SK-N-MC (cell line): ENCODE results near the gene LRMDA.

ENCODE experiments used
- DNase-seq: peaks from one replicate; pipeline ENCODE4 v3.0.0-alpha.2; 2011; ENCODE audit warnings: low read depth, low spot score
- H3K27ac ChIP-seq: fragments of 200-600 bp; sonication (generic); 2 replicates; pipeline ENCODE4 v1.5.1; 2016; ENCODE audit warnings: mixed run types
- H3K36me3 ChIP-seq: fragments of 200-600 bp; sonication (generic); 2 replicates; pipeline ENCODE4 v1.6.1; 2017; ENCODE audit warnings: antibody characterized with exemption, low read length, mixed read lengths; ENCODE audit not compliant: insufficient read depth
- H3K4me3 ChIP-seq: fragments of 200-600 bp; sonication (generic); 2 replicates; pipeline ENCODE4 v1.5.1; 2016
- H3K9ac ChIP-seq: fragments of 200-600 bp; sonication (generic); 2 replicates; pipeline ENCODE4 v1.8.0; 2017; ENCODE audit warnings: mixed run types, mixed read lengths; ENCODE audit not compliant: insufficient read length
- H3K9me3 ChIP-seq: fragments of 200-600 bp; sonication (generic); 2 replicates; pipeline ENCODE4 v1.6.1; 2017; ENCODE audit warnings: low read depth, mild to moderate bottlenecking, antibody characterized with exemption, low read length, moderate library complexity, mixed read lengths
- EZH2 ChIP-seq: fragments of 200-600 bp; sonication (generic); IDR thresholded peaks from one replicate; pipeline ENCODE4 v1.6.1; 2017; ENCODE audit warnings: antibody characterized with exemption
- FOXP2 ChIP-seq: optimal IDR thresholded peaks from 2 replicates; pipeline ENCODE3; 2011; ENCODE audit warnings: mild to moderate bottlenecking, moderate library complexity; ENCODE audit not compliant: insufficient read depth; ENCODE audit errors: extremely low read length, control extremely low read depth
- POLR2AphosphoS5 ChIP-seq: IDR thresholded peaks from 2 replicates; pipeline ENCODE4 v1.6.1; 2012; ENCODE audit warnings: mild to moderate bottlenecking, low read depth, low read length, borderline replicate concordance

LRMDA gene

DNA sequence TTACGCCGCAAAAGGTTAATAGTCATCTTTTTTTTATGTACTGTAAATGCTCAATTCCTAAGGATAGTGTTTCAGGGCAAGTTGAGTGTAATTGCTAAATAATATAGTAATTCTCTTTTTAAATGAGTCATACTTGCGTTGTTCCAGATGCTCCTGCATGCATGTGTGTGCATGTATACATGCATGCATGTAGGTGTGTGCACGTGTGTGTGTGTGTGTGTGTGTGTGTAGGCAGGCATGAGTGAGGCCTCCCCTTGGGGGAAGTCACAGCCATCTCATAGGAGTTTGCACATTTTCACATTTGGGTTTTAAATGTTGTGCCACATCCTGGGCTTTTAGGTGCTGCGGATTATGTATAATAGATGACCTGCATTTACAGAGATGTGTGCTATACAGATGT, 1110.4 kb downstream of the LRMDA start:
- no peak for DNase-seq
- no peaks in the 10 kb centered on the region for H3K9me3 ChIP-seq
- H3K36me3 ChIP-seq: no peaks in the 10 kb centered on the region
- no peak overlapping the region for H3K27ac ChIP-seq
- H3K4me3 ChIP-seq: no peak overlapping the region
- TF ChIP-seq POLR2AphosphoS5 (no peak), FOXP2 (no peak)
- no peak overlapping the region for H3K9ac ChIP-seq

DNA sequence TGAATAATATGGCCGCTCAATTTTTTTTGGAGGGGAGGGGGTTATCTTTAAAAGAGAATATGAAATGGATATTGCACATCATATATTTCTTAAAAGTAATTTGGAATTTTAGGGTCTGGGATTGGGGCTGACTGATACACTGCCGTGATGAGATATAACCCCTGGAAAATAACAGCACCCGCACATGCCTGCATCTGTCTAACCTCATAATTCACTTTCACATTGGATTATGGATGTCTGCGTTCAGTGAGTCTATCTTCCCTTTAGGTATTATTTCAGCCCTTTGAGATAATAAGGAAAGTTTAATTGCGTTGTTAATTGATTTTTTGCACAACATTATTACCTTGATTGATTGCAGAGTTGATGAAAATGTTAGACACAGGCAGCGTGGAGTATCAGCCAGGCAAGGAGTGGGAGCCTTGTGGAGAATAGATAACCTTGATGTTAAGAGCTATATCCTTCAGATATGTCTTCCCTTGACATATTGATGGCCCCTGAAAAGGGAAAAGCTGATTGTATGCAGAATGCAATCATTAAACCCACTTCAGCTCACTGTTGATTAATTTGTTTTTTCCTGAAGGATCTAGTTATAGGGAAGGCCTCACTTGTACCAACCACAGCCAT, 1111.0 kb downstream of the LRMDA start:
- Histone ChIP-seq H3K9ac (no peak overlapping the region), H3K36me3 (no peaks in the 10 kb centered on the region), H3K9me3 (no peaks in the 10 kb centered on the region), H3K27ac (no peak overlapping the region), H3K4me3 (no peak overlapping the region)
- TF ChIP-seq POLR2AphosphoS5 (no peak), EZH2 (no peak), FOXP2 (no peak)
- no peak for DNase-seq

DNA sequence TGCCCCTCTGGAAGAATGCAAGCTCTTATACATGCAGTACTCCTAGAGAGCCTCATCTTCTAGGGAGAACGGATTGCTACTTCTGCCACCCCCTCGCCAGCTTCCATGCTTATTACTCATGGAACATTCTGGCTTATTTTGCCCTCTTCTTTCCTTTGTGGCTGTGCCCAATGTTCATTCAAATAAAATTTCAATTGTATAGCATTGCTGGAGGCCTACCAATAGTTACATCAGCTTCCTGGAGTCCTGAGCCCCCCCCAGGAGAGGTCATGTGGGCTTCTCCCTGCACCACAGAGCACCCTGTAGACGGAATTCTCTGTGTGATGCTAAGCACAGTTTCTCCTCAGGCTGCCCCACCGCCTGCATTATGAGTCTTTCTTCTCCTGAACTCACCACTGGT, 1112.2 kb downstream of the LRMDA start:
- Histone ChIP-seq H3K27ac (no peak overlapping the region), H3K9me3 (no peaks in the 10 kb centered on the region), H3K4me3 (no peak overlapping the region), H3K9ac (no peak overlapping the region), H3K36me3 (no peaks in the 10 kb centered on the region)
- no peak for DNase-seq
- TF ChIP-seq EZH2 (no peak), POLR2AphosphoS5 (no peak), FOXP2 (no peak)

DNA sequence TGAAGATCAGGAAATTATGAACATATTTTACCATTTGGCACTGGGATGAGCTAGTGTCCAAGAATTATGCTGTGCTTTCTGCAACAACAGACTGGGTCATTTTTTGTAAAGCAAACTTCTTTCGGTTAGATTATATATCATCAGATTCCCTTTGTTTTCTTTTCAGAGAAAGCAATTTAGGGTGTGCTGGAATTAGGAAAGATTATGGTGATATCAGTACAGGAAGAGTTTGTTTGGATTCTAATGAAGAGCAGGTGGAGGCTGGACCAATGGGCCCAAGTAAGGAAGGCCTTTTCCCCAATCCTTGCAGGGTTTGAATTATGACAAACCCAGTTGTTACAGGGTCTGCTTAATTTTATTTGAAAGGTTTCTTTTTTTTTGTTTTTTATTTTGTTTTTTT, 1113.4 kb downstream of the LRMDA start:
- H3K9me3 ChIP-seq: no peaks in the 10 kb centered on the region
- H3K4me3 ChIP-seq: no peak overlapping the region
- no peak overlapping the region for H3K9ac ChIP-seq
- H3K36me3 ChIP-seq: no peaks in the 10 kb centered on the region
- no peak for TF ChIP-seq FOXP2
- no peak for TF ChIP-seq EZH2
- no peak for TF ChIP-seq POLR2AphosphoS5
- DNase-seq: no peak
- H3K27ac ChIP-seq: no peak overlapping the region

DNA sequence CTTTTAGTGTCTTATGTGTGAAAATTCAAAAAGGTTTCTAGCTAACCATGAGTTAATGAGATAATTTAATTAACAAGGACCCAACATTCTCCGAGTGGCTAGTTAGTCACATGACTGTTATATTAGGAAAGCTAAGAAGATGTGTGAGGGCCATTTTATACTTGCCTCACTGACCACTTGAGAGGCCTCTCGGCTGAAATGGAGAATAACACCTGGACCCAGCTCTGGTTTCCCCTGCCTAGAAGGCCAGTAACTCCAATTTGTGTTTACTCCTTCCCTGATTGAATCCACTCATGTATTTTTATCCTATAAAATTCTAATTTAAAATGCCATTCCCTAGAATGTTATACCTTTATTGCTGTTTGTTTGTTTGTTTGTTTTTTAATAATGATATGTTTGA, 1115.0 kb downstream of the LRMDA start:
- Histone ChIP-seq H3K36me3 (no peaks in the 10 kb centered on the region), H3K4me3 (no peak overlapping the region), H3K9me3 (no peaks in the 10 kb centered on the region), H3K27ac (no peak overlapping the region), H3K9ac (no peak overlapping the region)
- no peak for TF ChIP-seq POLR2AphosphoS5
- no peak for TF ChIP-seq FOXP2
- no peak for TF ChIP-seq EZH2
- no peak for DNase-seq

DNA sequence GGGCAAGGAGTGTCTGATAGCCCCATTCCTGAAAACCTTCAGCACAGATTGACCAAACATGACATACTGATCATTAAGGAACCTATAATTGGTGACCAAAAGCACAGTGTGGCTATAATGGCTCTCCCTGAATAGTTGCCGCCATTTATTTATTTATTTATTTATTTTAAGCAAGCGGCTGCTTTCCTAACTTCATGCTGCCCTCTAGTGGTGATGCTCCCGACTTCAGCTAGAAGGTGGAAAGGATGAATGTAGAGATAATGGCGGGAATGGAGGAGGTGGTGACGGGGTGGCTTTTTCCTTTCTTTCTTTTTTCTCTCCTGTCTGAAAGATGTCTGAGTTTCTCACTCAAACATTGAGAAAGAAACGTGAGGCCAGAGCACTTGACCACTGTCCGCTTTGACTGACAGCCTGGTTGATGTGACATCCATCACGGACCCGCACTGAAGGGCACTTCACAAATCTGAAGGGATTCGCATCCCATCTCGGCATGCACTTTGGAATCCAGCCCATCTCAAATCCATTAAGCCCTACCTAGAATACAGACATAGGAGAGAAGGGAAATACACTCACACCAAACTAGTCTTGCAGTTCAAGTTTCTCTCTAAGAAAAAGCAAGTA, 1116.0 kb downstream of the LRMDA start:
- peak overlapping the region; percentile 10 for H3K9ac ChIP-seq
- no peak overlapping the region for H3K27ac ChIP-seq
- H3K4me3 ChIP-seq: no peak overlapping the region

DNA sequence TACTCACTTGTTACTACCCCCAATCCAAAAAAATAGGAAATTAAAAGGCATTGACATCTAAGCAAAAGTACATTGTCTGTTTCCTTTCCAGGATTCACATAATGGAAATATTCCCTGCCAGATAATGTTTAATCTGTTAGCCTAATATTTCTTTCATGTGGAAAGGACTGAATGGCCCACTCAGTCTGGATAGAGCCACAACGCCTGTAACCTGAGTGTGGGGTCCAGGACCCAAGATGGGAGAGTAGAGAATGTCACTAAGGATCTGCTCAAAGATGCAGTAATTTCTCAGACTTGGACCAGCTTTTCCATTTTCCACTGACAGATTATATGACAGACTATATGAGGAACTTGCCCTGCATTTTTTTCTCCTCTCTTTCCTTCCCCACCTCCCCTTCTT, 1117.3 kb downstream of the LRMDA start:
- Histone ChIP-seq H3K9me3 (no peaks in the 10 kb centered on the region), H3K4me3 (no peak overlapping the region), H3K9ac (no peak overlapping the region), H3K27ac (no peak overlapping the region), H3K36me3 (no peaks in the 10 kb centered on the region)
- DNase-seq: no peak
- TF ChIP-seq POLR2AphosphoS5 (no peak), EZH2 (no peak), FOXP2 (no peak)

More for the DNA sequence above, 1116.0 kb downstream of the LRMDA start:
- peak; percentile 30 for DNase-seq
- Histone ChIP-seq H3K9me3 (no peaks in the 10 kb centered on the region), H3K36me3 (no peaks in the 10 kb centered on the region)
- no peak for TF ChIP-seq POLR2AphosphoS5
- TF ChIP-seq EZH2: no peak
- no peak for TF ChIP-seq FOXP2

DNA sequence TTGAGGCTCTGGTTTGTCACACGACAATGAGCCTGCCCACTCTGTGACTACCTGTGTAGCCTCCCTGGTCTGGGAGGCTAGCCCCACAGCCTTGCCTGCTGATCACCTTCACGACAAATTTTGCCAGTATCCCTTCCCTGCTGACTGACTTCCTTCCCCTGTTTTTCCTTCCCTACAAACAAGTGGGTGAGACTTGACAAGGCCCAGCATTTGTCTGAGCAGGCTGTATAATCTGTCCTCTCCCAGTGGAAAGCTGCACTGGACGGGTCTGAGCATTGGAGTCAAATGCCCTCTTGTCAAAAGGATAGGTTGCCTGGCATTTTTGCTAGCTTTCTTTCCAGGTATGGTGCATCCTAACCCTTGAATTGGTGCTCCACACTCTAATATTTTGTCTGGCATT, 1117.7 kb downstream of the LRMDA start:
- H3K27ac ChIP-seq: no peak overlapping the region

DNA sequence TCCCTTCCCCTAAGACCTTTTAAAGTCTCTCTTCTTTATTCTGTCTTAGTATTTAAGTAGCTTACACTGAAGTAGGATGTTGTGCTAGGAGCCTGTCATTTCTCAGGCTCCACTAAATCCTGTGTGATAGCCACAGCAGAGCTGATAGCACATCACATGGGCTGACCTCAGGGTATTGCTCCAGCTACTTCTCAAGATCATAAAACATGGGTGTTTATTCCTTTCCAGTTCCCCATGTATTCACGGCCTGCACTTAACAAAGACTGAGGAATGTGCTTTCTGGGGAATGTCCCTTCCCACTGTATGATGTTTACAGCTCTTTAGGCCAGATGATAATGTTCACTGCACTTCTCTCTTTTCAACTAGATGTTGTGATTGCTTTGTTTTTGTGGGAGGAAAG, 1119.4 kb downstream of the LRMDA start:
- H3K36me3 ChIP-seq: no peaks in the 10 kb centered on the region
- H3K9me3 ChIP-seq: no peaks in the 10 kb centered on the region
- H3K9ac ChIP-seq: no peak overlapping the region
- no peak for DNase-seq
- H3K4me3 ChIP-seq: no peak overlapping the region
- TF ChIP-seq EZH2 (no peak), POLR2AphosphoS5 (no peak), FOXP2 (no peak)
- no peak overlapping the region for H3K27ac ChIP-seq

More for the DNA sequence above, 1117.7 kb downstream of the LRMDA start:
- Histone ChIP-seq H3K4me3 (no peak overlapping the region), H3K9ac (no peak overlapping the region), H3K9me3 (no peaks in the 10 kb centered on the region), H3K36me3 (no peaks in the 10 kb centered on the region)
- no peak for DNase-seq
- TF ChIP-seq FOXP2 (no peak), POLR2AphosphoS5 (no peak), EZH2 (no peak)

DNA sequence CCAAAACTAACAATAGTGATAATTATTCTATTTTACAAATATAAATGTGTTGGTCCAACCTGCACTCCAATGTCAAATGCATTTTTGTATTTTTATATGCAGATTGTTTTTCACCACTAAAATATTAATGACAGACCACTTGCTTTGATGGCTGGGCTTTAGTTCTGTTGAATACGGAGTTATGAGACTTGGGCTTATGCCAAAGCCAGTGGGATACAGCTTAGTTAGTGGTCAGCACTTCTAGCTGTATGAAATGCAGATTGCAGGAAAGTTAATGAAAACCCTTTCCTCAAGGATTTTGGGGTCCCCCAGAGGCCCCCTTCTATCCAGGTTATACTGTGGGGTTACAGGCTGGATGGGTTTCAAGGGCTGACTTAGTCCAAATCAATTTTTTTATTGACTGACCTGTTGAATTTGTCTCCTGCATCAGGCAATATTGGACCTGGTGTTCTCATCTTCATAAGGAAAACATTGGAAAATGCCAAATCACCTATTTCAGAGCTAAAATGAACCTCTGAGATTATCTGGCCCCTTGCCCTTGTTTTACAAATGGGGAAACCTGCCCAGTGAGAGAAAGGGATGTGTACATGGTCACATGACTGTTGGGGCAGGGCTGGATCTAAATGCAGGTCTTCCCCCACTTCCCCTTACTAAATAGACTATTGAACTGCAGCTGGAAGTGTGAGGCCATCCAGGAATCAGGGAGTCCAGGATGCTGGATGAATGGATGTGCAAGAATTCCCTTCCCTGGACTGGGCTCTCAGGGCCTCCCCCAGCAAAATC, 1120.9 kb downstream of the LRMDA start:
- no peaks in the 10 kb centered on the region for H3K9me3 ChIP-seq
- no peak overlapping the region for H3K4me3 ChIP-seq
- H3K36me3 ChIP-seq: no peaks in the 10 kb centered on the region
- no peak for TF ChIP-seq FOXP2
- TF ChIP-seq EZH2: no peak
- TF ChIP-seq POLR2AphosphoS5: no peak
- DNase-seq: no peak
- H3K9ac ChIP-seq: no peak overlapping the region
- no peak overlapping the region for H3K27ac ChIP-seq
